HEK293 (cell line): Measurements from ENCODE around the gene CBFA2T2.

ENCODE experiments used
- IKZF3 ChIP-seq: fragments of 450-650 bp; IDR thresholded peaks from 2 replicates; pipeline ENCODE4 v1.5.0; 2018; ENCODE audit warnings: missing biosample characterization, mild to moderate bottlenecking, missing genetic modification characterization, moderate library complexity
- MYNN ChIP-seq: fragments of 450-650 bp; formaldehyde crosslinking; IDR thresholded peaks from 2 replicates; pipeline ENCODE4 v1.5.1; 2016; ENCODE audit warnings: missing biosample characterization, missing genetic modification characterization, borderline replicate concordance
- YY1 ChIP-seq: fragments of 450-650 bp; formaldehyde crosslinking; IDR thresholded peaks from 2 replicates; pipeline ENCODE4 v1.5.1; 2018; ENCODE audit warnings: missing biosample characterization, missing genetic modification characterization
- ZFP37 ChIP-seq: fragments of 450-650 bp; formaldehyde crosslinking; IDR thresholded peaks from 2 replicates; pipeline ENCODE4 v1.5.1; 2016; ENCODE audit warnings: missing biosample characterization, missing genetic modification characterization
- ZNF114 ChIP-seq: fragments of 450-650 bp; formaldehyde crosslinking; IDR thresholded peaks from 2 replicates; pipeline ENCODE4 v1.5.0; 2017; ENCODE audit warnings: missing biosample characterization, missing genetic modification characterization
- ZNF184 ChIP-seq: fragments of 450-650 bp; IDR thresholded peaks from 2 replicates; pipeline ENCODE4 v1.5.1; 2018; ENCODE audit warnings: missing biosample characterization, mild to moderate bottlenecking, missing genetic modification characterization
- ZNF37A ChIP-seq: fragments of 450-650 bp; IDR thresholded peaks from 2 replicates; pipeline ENCODE4 v1.5.1; 2018; ENCODE audit warnings: missing biosample characterization, missing genetic modification characterization
- ZNF629 ChIP-seq: fragments of 450-650 bp; formaldehyde crosslinking; IDR thresholded peaks from 2 replicates; pipeline ENCODE4 v1.5.1; 2017; ENCODE audit warnings: missing biosample characterization, missing genetic modification characterization
- ZNF660 ChIP-seq: fragments of 450-650 bp; IDR thresholded peaks from 2 replicates; pipeline ENCODE4 v1.5.1; 2018; ENCODE audit warnings: missing biosample characterization, mild to moderate bottlenecking, missing genetic modification characterization
- ZNF777 ChIP-seq: fragments of 450-650 bp; formaldehyde crosslinking; IDR thresholded peaks from 2 replicates; pipeline ENCODE4 v1.5.1; 2017; ENCODE audit warnings: missing biosample characterization, missing genetic modification characterization, borderline replicate concordance
- ZNF837 ChIP-seq: fragments of 450-650 bp; formaldehyde crosslinking; IDR thresholded peaks from 2 replicates; pipeline ENCODE4 v1.5.1; 2016; ENCODE audit warnings: missing biosample characterization, missing genetic modification characterization
- TF ChIP-seq, protein P1 (sequence below): fragments of 450-650 bp; formaldehyde crosslinking; IDR thresholded peaks from 2 replicates; pipeline ENCODE4 v1.5.1; 2016; ENCODE audit warnings: missing biosample characterization, missing genetic modification characterization
- TF ChIP-seq, protein P2 (sequence below): fragments of 450-650 bp; formaldehyde crosslinking; IDR thresholded peaks from 2 replicates; pipeline ENCODE4 v1.5.1; 2017; ENCODE audit warnings: missing biosample characterization, mild to moderate bottlenecking, missing genetic modification characterization, moderate library complexity
- TF ChIP-seq, protein P3 (sequence below): fragments of 450-650 bp; formaldehyde crosslinking; IDR thresholded peaks from 2 replicates; pipeline ENCODE4 v1.5.1; 2016; ENCODE audit warnings: missing biosample characterization, missing genetic modification characterization

DNA sequence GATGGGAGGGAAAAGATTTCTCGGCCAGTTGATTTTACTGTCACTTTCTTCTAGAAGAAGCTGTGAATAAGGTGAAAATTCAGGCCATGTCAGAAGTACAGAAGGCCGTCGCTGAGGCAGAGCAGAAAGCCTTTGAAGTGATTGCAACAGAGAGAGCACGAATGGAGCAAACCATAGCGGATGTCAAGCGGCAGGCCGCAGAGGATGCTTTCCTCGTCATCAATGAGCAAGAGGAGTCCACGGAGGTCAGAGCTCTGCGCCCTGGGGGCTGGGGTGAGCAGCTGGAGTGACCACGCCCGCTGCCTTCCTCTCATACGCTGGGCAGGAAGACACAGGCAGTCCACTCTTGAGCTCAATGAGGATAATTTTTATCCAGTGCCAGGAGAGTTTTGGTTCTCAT, 150.4 kb downstream of the CBFA2T2 start:
- TF ChIP-seq ZNF777 (tag by site-specific recombination) (no peak), ZNF114 (tag by site-specific recombination) (no peak), YY1 (tag by site-specific recombination) (no peak), ZNF629 (no peak), ZNF837 (tag by site-specific recombination) (no peak), ZFP37 (tag by site-specific recombination) (no peak), IKZF3 (tag by site-specific recombination) (no peak), ZNF37A (tag by site-specific recombination) (no peak), ZNF660 (tag by site-specific recombination) (no peak), MYNN (tag by site-specific recombination) (no peak), ZNF184 (no peak)
- TF ChIP-seq, protein P1, sequence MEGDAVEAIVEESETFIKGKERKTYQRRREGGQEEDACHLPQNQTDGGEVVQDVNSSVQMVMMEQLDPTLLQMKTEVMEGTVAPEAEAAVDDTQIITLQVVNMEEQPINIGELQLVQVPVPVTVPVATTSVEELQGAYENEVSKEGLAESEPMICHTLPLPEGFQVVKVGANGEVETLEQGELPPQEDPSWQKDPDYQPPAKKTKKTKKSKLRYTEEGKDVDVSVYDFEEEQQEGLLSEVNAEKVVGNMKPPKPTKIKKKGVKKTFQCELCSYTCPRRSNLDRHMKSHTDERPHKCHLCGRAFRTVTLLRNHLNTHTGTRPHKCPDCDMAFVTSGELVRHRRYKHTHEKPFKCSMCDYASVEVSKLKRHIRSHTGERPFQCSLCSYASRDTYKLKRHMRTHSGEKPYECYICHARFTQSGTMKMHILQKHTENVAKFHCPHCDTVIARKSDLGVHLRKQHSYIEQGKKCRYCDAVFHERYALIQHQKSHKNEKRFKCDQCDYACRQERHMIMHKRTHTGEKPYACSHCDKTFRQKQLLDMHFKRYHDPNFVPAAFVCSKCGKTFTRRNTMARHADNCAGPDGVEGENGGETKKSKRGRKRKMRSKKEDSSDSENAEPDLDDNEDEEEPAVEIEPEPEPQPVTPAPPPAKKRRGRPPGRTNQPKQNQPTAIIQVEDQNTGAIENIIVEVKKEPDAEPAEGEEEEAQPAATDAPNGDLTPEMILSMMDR (tag by site-specific recombination): no peak
- TF ChIP-seq, protein P2, sequence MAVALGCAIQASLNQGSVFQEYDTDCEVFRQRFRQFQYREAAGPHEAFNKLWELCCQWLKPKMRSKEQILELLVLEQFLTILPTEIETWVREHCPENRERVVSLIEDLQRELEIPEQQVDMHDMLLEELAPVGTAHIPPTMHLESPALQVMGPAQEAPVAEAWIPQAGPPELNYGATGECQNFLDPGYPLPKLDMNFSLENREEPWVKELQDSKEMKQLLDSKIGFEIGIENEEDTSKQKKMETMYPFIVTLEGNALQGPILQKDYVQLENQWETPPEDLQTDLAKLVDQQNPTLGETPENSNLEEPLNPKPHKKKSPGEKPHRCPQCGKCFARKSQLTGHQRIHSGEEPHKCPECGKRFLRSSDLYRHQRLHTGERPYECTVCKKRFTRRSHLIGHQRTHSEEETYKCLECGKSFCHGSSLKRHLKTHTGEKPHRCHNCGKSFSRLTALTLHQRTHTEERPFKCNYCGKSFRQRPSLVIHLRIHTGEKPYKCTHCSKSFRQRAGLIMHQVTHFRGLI (tag by site-specific recombination): no peak
- TF ChIP-seq, protein P3, sequence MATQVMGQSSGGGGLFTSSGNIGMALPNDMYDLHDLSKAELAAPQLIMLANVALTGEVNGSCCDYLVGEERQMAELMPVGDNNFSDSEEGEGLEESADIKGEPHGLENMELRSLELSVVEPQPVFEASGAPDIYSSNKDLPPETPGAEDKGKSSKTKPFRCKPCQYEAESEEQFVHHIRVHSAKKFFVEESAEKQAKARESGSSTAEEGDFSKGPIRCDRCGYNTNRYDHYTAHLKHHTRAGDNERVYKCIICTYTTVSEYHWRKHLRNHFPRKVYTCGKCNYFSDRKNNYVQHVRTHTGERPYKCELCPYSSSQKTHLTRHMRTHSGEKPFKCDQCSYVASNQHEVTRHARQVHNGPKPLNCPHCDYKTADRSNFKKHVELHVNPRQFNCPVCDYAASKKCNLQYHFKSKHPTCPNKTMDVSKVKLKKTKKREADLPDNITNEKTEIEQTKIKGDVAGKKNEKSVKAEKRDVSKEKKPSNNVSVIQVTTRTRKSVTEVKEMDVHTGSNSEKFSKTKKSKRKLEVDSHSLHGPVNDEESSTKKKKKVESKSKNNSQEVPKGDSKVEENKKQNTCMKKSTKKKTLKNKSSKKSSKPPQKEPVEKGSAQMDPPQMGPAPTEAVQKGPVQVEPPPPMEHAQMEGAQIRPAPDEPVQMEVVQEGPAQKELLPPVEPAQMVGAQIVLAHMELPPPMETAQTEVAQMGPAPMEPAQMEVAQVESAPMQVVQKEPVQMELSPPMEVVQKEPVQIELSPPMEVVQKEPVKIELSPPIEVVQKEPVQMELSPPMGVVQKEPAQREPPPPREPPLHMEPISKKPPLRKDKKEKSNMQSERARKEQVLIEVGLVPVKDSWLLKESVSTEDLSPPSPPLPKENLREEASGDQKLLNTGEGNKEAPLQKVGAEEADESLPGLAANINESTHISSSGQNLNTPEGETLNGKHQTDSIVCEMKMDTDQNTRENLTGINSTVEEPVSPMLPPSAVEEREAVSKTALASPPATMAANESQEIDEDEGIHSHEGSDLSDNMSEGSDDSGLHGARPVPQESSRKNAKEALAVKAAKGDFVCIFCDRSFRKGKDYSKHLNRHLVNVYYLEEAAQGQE (tag by site-specific recombination): no peak
